H1 (cell line): ENCODE data around the gene APBA2. TPM values are rescaled to one million over a fixed set of nuclear protein-coding genes. Genes with fewer than 3 reads are reported as not detected.

Source experiments
- BCL11A ChIP-seq, 2 experiments: IDR thresholded peaks; one replicate each; pipeline ENCODE4 v1.6.1; 2011; ENCODE audit warnings: low read depth in 2 of 2, low read length in 2 of 2, mild to moderate bottlenecking in 2 of 2
- BRCA1 ChIP-seq: IDR thresholded peaks from 2 replicates; pipeline ENCODE4 v1.6.1; 2012; ENCODE audit warnings: low read depth, low read length, improper control_type of control experiment
- CHD2 ChIP-seq: IDR thresholded peaks from 2 replicates; pipeline ENCODE4 v1.6.1; 2012; ENCODE audit warnings: low read length, improper control_type of control experiment
- EGR1 ChIP-seq: IDR thresholded peaks from 2 replicates; pipeline ENCODE4 v1.6.1; 2011; ENCODE audit warnings: low read depth, low read length, borderline replicate concordance
- HDAC6 ChIP-seq: IDR thresholded peaks from one replicate; pipeline ENCODE4 v1.7.1; 2012; ENCODE audit warnings: low read depth, mild to moderate bottlenecking, inconsistent platforms, low read length, moderate library complexity
- JUND ChIP-seq: IDR thresholded peaks from 2 replicates; pipeline ENCODE4 v1.6.1; 2011; ENCODE audit warnings: mild to moderate bottlenecking, improper control_type of control experiment, low read length
- RXRA ChIP-seq: IDR thresholded peaks from 2 replicates; pipeline ENCODE4 v1.6.1; 2011; ENCODE audit warnings: low read depth, mild to moderate bottlenecking, low read length, moderate library complexity; ENCODE audit not compliant: insufficient read depth
- SP2 ChIP-seq: IDR thresholded peaks from 2 replicates; pipeline ENCODE4 v1.6.1; 2012; ENCODE audit warnings: mild to moderate bottlenecking, low read length, inconsistent platforms
- polyA plus RNA-seq, 7 experiments: library from polyadenylated mRNA; depleted of rRNA in 3 of 7; stranded (reverse) in 5 of 7; unstranded in 2 of 7; fragments of >200 nt in 5 of 7; fragments of 200-250 nt in 2 of 7; gene quantifications; 1 replicate in 5 of 7; 2 replicates in 1 of 7; 4 replicates in 1 of 7; pipeline versions ENCODE4 v1.2.1 to v1.2.3, GENCODE V29; 2011 to 2013; ENCODE audit warnings: missing spikeins in 2 of 7, mixed read lengths in 2 of 7
- total RNA-seq: library from RNA; stranded (reverse); fragmentation: NEBNext Ultra II Directional; extraction: Animal tissue kit (Norgen Biotek cat#: 25700); gene quantifications from 2 replicates; pipeline ENCODE4 v1.2.1, GENCODE V29; 2021

Gene APBA2
- total and polyA plus RNA-seq, 2 of the 8 experiments (the other 6 are each of a cell fraction or from before 2014, with no cell fraction given): 15.5 to 19.0 TPM

DNA sequence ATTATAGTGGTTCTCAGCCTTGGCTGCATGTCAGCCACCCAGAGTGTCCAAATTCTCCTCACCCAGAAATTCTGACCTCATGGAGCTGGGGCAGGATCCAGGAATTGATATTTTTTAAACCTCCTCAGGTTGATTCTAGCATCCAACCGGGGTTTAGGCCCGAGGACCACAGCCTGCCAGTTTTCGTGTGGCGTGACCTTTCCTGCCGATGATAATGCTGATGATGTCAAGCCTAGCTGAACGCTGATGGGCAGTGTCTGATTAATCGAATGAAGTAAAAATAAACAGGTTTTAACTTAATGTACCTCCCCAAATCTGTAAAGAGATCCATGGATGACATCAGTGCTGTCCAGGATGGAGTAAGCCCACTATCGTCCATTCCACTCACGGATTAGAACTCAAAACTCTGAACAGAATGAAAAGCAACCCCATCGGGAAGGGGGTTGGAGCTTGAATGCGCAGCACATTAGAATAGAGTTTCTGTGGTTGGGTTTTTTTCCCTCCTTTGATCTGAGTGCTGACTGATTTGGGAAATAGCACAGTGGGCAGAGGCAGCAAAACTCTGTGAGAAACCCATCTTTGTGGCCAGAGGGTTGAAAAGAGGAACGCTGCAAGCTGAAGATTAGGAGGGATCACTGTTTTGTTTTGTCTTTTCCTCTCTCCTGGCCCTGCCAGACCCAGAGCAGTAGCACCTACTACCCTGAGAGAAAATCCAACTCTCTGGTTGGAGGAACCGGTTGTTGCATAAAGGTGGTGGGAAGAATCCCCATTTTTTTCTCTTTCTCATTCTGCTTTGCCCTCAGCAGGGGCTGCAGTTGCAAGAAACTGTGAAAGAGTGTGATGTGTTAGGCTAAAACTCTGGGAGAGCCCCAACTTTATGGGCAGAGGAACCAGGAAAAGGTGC is 153.9 kb downstream of the APBA2 start (continued):
- TF ChIP-seq EGR1 (no peak), SP2 (no peak), BCL11A (IDR thresholded peaks at IDR 0.05; ENCODE audit: low read depth in 2 of 2, low read length in 2 of 2) (no peak), HDAC6 (no peak), BRCA1 (no peak), CHD2 (no peak), JUND (no peak), RXRA (no peak)
